ENCODE results near the gene ITGA5. TPM values are rescaled to one million over a fixed set of nuclear protein-coding genes. Genes with fewer than 3 reads are reported as not detected.

ITGA5 gene
- total RNA-seq, 1 experiment from 2014 or later: 12.2 TPM

DNA sequence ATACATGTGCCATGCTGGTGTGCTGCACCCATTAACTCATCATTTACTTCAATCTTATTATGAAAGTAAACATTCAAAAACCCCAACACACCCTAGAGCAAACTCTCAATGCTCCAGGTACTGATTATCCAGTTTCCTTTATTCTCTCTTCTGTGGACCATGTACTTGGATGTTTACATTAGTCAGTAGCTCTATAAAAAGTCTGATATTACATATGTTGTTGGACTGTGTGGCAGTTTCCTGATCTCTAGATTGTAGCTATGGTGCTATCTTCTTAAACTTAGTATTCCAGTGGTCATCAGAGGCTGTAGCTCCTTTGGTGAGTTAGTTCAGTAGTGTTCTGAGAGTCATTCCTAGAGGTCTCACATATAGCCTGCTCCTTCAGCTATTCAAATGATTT lies 25.1 kb upstream of the ITGA5 start:
- H2BK15ac ChIP-seq (ENCODE audit: low read depth, low read length): no peak overlapping the region
- H3K9me3 ChIP-seq (ENCODE audit: control insufficient read depth, low read depth, low read length): no peaks in the 10 kb centered on the region
- DNase-seq: no peak
- no peak overlapping the region for H3K56ac ChIP-seq (ENCODE audit: insufficient read length, low read depth, low read length)
- H3K4me1 ChIP-seq (ENCODE audit: insufficient read depth, low read length): no peaks in the 10 kb centered on the region
- no peak overlapping the region for H4K91ac ChIP-seq (ENCODE audit: insufficient read length, low read depth, low read length)
- H3K79me1 ChIP-seq (ENCODE audit: insufficient read depth, low read depth, low read length, poor library complexity, severe bottlenecking): no peaks in the 10 kb centered on the region
- H3K23me2 ChIP-seq (ENCODE audit: insufficient read length, low read depth, low read length, poor library complexity, severe bottlenecking): no peaks in the 10 kb centered on the region
- H3K18ac ChIP-seq (ENCODE audit: insufficient read length, low read depth, low read length): no peak overlapping the region
- H3K9me3 Mint-ChIP-seq: no peaks in the 10 kb centered on the region
- no peaks in the 10 kb centered on the region for H3K36me3 Mint-ChIP-seq (ENCODE audit: insufficient read depth in 1 of 3, low read depth in 3 of 3)
- H4K8ac ChIP-seq (replicated peaks; ENCODE audit: insufficient read length, low read depth, low read length): no peak overlapping the region
- no peak overlapping the region for H2BK120ac ChIP-seq (ENCODE audit: low read depth, low read length, poor library complexity, severe bottlenecking)
- no peaks in the 10 kb centered on the region for H3K79me2 ChIP-seq (ENCODE audit: insufficient read depth, low read length)
- no peaks in the 10 kb centered on the region for H4K20me1 ChIP-seq (ENCODE audit: control insufficient read depth, insufficient read depth, insufficient read length)
- no peak overlapping the region for H3K27ac Mint-ChIP-seq
- H3K4me2 ChIP-seq (ENCODE audit: insufficient read depth, insufficient read length, low read length): no peak overlapping the region
- H3K27me3 ChIP-seq (ENCODE audit: insufficient read depth, low read length): peaks cover 32% of the 10 kb centered on the region; the same call in 1 of the 2 replicates
- H3K4me3 Mint-ChIP-seq: no peak overlapping the region
- H3K27me3 Mint-ChIP-seq (ENCODE audit: low read depth): peaks cover 98% of the 10 kb centered on the region
- no peak overlapping the region for H3K27ac ChIP-seq (ENCODE audit: insufficient read length, low read depth, low read length)
- peaks cover 3 to 9% of the 10 kb centered on the region in 2 experiments for H3K4me1 Mint-ChIP-seq
- no peak overlapping the region for H2BK20ac ChIP-seq (ENCODE audit: low read depth, low read length, poor library complexity, severe bottlenecking)
- H2BK12ac ChIP-seq (ENCODE audit: insufficient read length, low read depth, low read length): no peak overlapping the region
- H3K23ac ChIP-seq (ENCODE audit: insufficient read length, low read depth, low read length): no peak overlapping the region
- no peak overlapping the region for H3K14ac ChIP-seq (ENCODE audit: insufficient read depth, low read length)
- TF ChIP-seq, protein P1, sequence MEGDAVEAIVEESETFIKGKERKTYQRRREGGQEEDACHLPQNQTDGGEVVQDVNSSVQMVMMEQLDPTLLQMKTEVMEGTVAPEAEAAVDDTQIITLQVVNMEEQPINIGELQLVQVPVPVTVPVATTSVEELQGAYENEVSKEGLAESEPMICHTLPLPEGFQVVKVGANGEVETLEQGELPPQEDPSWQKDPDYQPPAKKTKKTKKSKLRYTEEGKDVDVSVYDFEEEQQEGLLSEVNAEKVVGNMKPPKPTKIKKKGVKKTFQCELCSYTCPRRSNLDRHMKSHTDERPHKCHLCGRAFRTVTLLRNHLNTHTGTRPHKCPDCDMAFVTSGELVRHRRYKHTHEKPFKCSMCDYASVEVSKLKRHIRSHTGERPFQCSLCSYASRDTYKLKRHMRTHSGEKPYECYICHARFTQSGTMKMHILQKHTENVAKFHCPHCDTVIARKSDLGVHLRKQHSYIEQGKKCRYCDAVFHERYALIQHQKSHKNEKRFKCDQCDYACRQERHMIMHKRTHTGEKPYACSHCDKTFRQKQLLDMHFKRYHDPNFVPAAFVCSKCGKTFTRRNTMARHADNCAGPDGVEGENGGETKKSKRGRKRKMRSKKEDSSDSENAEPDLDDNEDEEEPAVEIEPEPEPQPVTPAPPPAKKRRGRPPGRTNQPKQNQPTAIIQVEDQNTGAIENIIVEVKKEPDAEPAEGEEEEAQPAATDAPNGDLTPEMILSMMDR (conservative IDR thresholded peaks at IDR 0.05): no peak
- no peak overlapping the region for H2BK5ac ChIP-seq (ENCODE audit: insufficient read length, low read length)
- no peak overlapping the region for H3T11ph ChIP-seq (ENCODE audit: low read length)
- no peak overlapping the region for H3K4ac ChIP-seq (ENCODE audit: low read depth, low read length)
- H4K5ac ChIP-seq (ENCODE audit: insufficient read length, low read depth, low read length): no peak overlapping the region
- no peak overlapping the region for H3K9ac ChIP-seq (ENCODE audit: extremely low read depth, insufficient read length, low read length)
- H2AK5ac ChIP-seq (ENCODE audit: insufficient read length, low read length): no peak overlapping the region
- H2AFZ ChIP-seq (ENCODE audit: low read length): no peak overlapping the region
